Stimulated activated CD4-positive, alpha-beta T cell treated with anti-CD3 and anti-CD28 coated beads, Interleukin-4, amount 100 ng/mL, for 4 hours (primary cell): Measurements from ENCODE around the gene HSD17B11.
"Not testable (repeated sequence)": the region's sequence is repeated elsewhere in the genome, so short reads cannot be mapped to it uniquely, and the experiment has no call there.

Experiments used
- DNase-seq, 2 experiments: peaks; one replicate each; pipeline ENCODE4 v3.0.0-alpha.2; 2020

The HSD17B11 gene

DNA sequence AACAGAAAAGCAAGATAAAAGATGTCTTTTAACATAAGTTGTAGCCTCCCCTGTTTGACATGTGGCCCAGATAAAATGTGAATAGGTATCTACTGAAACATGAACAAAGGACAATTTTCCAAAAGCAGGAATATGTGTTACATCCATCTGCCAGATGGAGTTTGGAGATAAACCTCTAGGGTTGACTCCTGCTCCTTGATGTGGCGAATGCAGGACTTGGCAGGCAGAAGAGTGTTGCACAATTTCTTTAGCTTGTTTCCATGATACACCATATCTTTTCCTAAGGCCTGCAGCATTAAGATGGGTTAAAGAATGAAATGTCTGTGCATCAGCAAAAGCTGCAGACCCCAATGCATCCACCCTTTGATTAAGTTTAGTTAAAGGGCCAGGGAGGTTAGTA, 12.7 kb upstream of the HSD17B11 start:
- not testable (repeated sequence) for DNase-seq

DNA sequence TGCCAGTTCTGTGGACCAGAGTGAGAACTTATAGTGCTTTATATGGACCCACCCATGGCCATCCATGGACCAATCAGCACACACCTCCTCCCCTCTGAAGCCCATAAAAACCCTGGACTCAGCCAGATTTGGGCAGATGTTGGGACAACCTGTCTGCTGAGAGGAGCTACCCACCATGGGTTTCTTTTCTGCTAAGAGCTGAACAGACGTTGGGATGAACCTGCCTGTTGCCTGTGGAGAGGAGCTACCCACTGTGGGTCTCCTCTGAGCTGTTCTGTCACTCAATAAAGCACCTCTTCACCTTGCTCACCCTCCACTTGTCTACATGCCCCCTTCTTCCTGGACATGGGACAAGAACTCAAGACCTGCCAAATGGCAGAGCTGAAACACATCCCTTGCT, 9.0 kb upstream of the HSD17B11 start:
- no peak for DNase-seq

DNA sequence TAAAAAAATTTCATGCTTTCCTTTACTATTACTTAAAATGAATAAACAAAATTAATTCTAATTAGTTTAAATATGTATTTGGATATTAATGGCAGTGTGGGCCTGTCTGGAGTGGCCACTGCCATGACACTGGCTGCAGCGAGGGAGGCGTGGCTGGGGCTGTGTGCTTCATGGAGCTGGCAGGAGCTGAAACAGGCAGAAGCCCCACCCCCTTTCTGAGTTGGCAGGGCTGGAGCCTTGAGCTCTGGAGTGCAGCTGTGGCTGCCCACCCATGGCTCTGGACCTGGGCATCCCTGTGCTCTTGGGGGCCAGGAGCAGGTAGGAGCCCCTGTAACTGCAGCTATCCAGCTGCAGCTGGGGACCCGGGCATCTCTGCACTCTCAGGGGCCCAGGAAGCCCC, 8.2 kb upstream of the HSD17B11 start:
- DNase-seq, result no peak

DNA sequence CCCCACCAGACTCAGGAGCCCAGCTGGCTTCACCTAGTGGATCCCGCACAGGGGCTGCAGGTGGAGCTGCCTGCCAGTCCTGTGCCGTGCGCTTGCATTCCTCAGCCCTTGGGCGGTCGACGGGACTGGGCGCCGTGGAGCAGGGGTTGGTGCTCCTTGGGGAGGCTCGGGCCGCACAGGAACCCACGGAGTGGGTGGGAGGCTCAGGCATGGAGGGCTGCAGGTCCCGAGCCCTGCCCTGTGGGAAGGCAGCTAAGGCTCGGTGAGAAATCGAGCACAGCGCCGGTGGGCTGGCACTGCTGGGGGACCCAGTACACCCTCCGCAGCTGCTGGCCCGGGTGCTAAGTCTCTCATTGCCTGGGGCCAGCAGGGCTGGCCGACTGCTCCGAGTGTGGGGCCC, 4.9 kb upstream of the HSD17B11 start:
- not testable (repeated sequence) for DNase-seq

DNA sequence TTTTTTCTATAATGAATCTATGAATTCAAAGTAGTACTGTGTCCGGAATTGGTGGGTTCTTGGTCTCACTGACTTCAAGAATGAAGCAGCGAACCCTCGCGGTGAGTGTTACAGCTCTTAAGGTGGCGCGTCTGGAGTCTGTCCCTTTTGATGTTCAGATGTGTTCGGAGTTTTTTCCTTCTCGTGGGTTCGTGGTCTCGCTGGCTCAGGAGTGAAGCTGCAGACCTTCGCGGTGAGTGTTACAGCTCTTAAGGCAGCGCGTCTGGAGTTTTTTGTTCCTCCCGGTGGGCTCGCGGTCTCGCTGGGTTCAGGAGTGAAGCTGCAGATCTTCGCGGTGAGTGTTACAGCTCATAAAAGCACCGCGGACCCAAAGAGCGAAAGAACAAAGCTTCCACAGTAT, 4.1 kb upstream of the HSD17B11 start:
- DNase-seq, result not testable (repeated sequence)

DNA sequence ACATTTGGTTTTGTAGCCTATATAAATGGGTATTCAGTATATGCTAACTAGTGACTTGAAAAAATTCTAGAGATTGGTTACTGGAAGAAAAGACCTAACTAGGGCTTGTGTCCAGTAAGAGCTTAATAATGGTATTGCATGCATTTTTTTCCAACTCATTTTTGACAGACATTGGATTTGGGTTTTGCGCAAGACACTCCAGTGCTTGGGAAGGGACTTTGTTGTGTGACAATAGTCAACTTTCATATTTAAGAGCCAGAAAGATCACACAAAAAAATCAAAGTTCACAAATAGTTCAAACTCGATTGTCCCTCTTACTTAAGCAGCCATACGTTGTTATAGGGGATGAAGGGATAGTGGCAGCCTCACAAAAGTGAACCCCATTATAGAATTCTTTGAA, 1.2 kb upstream of the HSD17B11 start:
- no peak for DNase-seq

DNA sequence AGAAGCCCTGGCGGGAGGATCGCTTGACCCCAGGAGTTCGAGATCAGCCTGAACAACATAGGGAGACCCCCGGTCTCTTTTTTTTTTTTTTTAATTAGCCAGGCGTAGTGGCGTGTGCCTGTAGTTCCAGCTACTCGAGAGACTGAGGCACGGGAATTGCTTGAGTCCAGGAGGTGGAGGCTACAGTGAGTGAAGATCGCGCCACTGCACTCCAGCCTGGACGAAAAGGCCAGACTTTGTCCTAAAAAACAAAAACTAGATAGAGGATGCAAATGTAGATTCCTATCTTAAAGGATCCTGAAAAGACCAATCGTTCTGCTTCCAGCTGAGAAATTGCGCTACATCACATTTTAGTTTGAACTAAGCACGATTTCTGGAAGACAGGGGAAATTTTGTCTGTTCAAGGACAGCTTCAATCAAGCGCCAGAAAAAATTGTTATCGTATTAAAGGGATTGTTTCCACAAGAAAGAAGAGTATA, 627 bp upstream of the HSD17B11 start:
- DNase-seq, result peak in 1 of 2 experiments; percentile 3

DNA sequence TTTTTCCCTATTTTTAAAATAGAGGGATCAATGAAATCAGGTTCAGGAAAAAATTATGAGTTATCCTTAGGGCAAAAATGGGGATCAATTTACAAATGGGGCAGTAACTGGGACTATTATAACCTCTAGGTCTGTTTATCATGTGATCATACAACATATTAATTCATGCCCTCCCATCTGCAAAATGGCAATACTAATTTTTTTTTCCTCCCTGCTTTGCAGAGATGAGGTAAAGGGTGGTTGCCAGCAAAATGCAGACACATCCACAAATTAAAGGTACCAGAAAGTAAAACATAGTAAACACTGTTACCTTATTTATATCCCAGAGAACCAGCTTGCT, 467 bp downstream of the HSD17B11 start:
- DNase-seq, result no peak

DNA sequence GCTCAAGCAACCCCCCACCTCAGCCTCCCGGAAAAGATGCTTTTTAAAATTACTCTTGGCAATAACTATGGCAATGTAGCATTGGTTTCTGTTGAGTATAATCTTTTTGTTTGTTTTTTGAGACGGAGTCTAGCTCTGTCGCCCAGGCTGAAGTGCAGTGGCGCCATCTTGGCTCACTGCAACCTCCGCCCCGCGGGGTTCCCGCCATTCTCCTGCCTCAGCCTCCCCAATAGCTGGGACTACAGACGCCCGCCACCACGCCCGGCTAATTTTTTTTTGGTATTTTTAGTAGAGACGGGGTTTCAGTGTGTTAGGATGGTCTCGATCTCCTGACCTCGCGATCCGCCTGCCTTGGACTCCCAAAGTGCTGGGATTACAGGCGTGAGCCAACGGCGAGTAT, 933 bp downstream of the HSD17B11 start:
- DNase-seq, result not testable (repeated sequence)

DNA sequence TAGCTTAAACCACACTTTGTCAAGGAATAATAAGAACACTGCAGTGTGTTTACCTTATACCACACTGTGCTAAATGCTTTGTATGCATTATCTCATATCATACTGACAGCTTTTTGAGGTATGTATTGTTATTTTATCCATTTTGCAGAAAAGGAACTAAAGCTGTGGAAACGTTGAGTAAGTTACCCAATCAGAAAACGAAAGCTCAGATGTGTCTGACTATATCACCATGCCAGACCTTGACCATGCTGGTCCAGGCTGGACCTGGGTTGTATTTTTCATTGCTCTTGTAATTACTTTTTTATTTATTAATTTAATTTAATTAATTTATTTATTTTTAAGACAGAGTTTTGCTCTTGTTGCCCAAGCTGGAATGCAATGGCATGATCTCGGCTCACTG, 2.1 kb downstream of the HSD17B11 start:
- no peak for DNase-seq

DNA sequence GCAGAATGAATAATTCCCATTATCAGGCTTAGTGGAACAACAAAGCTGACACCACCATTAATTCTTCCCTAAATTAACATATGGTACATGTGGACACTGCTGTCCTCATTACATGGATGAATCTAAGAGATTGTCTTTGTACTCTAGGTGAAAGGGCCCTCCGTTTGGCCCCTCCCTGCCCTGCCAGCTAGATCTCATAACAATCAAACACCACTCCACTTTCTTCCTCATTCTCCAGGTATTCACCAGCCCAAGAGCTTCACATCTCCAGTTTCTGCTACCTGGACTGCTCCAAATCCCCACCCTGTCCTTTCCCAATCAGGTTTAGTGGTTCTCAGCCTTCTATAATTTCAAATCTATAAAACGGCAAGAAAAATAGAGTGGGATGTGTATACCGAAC, 3.8 kb downstream of the HSD17B11 start:
- DNase-seq, result no peak

DNA sequence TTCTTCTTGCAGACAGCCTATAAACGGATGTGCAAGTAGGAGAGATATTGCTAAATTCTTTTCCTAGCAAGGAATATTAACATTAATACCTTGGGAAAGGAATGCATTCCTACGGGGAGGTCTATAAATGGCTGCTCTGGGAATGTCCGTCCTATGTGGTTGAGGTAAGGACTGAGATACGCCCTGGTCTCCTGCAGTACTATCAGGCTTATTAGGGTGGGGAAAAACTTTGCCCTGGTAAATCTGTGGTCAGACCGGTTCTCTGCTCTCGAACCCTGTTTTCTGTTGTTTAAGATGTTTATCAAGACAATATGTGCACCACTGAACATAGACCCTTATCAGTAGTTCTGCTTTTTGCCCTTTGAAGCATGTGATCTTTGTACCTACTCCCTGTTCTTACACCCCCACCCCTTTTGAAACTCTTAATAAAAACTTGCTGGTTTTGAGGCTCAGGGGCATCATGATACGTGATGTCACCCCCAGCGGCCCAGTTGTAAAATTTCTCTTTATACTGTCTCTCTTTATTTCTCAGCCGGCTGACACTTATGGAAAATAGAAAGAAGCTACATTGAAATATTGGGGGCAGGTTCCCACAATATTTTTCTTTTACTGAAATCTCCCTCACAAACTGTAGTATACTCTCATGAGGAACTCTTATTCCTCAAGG, 6.4 kb downstream of the HSD17B11 start:
- not testable (repeated sequence) for DNase-seq

DNA sequence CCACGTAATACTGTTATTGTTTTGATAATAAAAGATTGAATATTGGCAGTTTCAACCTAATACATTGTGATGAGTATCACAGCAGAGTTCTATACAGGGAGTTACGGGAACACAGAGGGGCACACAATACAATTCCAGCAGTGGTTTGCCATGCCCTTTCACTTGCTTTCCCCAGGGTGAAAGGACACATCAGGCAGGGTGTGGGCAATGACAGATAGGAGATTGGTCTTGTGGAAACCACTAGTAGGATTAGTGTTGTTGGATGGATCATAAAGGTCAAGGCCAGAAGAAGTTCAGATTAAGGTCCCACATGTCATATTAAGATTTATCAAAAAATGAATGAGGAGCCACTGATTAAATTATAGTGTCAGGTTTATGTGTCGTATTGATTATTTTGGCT, 8.1 kb downstream of the HSD17B11 start:
- DNase-seq, result no peak

DNA sequence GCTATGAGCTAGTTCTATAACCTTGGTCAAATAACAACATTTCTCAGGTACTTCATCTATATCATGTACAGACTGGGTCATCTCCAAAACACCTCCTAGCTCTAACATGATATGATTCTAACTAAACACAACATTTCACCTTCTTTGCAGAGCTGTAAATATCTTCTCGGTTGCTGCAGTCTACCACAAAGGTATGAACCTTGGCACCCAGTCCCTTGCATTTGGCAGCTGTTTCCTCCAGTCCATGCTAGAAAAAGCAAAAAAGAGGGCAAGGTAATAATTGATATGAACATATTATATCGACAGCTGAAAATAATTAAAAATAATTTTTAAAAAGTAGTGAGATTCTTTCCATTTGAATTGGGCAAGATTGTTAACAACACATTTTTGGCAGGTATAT, 8.9 kb downstream of the HSD17B11 start:
- no peak for DNase-seq

DNA sequence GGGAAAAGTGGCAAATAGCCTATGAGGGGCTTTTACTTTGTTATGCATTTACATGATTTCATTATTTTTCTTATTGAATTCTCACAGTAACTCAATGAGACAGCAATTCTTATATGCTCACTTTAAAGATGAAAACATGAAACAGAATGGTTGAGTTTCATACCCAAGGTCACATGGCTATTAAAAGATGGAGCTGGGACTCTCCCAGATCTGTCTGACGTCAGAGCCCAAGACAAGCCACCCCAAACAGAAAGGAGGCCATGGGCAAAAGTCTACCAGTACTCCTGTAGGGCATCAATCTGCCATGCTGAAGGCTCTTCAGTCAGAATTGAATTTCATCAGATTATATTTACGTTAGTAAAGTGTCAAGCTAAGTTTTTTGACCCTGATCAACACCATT, 13.2 kb downstream of the HSD17B11 start:
- DNase-seq, result no peak

DNA sequence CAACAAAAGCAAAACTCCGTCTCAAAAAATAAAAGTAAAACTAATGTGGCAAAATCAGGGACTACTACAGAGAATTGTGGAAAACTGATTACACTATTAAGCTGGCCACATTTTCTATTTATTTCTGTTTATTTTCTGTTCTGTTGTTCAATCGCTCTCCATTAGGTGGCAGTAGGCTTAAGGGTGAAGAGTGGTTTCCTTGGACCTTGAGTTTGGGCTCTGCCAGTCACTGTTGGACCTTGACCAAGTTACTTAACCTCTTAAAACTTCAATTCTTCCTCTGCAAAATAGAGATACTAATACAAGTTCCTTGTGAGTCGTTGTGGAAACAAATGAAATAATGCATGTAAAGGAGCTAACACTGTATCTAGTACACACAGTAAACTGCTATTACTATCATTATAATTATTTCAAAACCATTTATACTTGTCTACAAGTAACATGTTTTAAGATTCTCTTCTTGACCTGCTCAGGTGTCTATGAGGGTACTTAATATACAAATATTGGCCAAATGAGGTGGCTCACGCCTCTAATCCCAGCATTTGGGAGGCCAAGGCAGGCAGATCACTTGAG, 15.2 kb downstream of the HSD17B11 start:
- DNase-seq, result no peak

DNA sequence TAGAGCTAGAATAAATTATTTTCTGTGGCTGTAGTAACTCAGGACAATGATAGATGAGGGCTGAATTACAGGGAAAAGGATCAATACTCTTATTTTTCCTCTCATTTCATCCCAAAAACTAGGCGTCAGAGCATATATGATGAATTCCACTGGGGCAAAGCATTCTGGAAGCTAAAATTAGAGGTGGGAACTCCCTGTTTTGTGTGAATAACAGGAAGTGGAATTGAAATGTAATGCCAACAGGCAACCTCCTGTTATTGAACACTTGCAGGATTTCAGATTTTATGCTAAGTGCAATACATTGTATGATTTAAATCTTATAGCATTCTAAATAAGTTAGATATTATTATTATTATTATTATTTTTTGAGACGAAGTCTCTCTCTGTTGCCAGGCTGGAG, 20.9 kb downstream of the HSD17B11 start:
- no peak for DNase-seq

DNA sequence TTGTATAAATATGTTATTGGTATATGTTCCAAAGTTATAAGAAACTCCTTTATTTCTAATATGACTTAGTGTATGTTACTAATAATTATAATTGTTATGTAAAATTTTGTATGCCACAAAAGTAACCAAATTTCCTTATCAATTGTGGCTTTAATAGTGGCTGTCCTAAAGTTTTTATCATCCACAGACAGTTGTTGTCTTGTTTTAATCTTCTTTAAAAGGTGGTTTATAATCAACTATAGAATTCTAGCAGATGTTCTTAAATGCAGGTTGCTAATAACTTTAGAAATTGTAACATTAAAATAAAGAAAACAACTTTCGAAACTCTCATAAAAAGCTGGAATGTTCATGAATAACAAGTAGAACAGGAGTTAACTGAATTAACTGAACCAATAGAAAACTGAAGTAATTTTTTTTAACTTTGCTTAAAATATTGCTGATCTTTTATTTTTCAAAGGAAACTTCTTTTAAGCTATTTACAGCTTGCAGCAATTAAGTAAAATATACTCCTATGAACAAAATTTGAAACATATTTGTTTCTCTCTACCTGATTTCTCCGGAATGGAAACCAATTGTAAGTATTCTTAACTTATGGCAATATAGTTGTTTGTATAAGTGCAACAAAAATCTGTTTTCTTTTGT, 24.3 kb downstream of the HSD17B11 start:
- DNase-seq, result no peak

DNA sequence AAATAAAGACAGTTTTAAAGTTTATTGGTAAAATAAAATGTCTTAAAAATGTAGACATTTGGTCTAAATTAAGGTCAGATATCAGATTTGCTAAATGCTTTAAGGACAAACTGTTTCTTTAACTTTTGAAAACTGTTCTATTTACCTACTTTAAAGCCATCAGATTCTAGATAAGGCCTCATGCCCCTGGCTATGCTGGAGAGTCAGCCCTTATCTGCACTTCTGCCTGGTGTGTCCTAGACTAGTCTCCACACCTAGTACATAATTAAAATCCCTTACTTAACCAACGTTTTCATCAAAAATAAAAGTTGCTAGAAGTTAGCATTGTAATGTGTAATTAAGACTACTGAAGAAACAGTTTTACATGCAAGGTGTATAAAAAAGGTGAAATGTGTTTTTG, 25.6 kb downstream of the HSD17B11 start:
- no peak for DNase-seq

DNA sequence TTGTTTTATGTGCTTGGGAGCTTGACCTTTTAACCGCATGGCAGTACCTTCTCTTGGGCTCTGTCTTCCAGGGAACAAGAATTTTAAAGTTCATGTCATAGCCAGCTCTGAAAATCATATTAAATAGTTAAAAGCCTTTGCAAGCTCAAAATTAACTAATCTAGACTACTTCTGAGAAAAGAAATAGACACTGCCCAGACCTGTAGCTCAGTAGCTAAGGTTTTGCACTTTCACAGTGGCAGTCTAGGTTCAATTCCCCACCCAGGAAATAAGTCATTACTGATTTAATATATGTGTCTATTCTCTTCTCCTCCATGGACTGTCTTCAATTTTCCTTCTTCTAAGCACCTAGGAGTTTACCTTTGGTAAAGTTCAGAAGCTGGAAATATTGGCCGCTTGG, 27.4 kb downstream of the HSD17B11 start:
- no peak for DNase-seq

DNA sequence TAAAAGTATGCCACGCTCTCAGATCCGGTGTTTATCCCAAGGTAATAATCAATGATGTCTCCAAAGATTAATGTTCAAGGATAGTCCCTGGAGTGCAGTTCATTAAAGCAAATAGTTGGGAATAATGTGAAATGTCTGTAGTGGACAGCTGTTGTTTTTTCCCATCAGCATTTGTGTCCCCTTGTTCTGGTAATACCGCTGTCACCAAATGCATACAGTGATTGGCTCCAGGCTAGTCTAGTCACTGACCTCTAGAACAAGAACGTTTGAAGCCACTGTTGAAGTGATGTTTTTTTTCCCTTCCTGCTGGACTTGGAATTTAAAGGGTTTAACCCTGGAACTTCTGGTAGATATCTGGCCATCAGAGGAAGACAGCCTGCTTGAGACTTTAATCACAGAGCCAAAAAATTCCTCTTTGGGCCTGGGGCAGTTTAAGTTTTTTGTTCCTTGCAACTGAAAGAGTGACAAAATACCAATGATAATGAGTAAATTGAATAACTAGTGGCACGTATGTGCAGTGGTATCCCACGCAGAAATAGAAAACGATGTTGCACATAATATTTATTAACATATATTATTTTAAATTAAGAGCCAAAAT, 30.6 kb downstream of the HSD17B11 start:
- no peak for DNase-seq

DNA sequence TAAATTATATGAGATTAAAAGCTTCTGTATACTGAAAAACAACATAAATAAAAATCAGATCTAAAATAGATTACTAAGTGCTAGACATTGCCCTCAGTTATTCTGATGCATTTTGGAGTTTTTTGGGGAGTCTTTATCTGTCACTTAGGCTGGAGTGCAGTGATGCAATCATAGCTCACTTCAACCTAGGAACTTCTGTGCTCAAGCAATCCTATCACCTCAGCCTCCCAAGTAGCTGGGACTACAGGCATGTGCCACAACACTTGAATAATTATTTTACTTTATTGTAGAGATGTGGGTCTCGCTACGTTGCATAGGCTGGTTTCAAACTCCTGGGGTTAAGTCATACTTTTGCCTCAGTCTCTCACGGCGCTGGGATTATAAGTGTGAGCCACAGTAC, 31.7 kb downstream of the HSD17B11 start:
- DNase-seq, result no peak

DNA sequence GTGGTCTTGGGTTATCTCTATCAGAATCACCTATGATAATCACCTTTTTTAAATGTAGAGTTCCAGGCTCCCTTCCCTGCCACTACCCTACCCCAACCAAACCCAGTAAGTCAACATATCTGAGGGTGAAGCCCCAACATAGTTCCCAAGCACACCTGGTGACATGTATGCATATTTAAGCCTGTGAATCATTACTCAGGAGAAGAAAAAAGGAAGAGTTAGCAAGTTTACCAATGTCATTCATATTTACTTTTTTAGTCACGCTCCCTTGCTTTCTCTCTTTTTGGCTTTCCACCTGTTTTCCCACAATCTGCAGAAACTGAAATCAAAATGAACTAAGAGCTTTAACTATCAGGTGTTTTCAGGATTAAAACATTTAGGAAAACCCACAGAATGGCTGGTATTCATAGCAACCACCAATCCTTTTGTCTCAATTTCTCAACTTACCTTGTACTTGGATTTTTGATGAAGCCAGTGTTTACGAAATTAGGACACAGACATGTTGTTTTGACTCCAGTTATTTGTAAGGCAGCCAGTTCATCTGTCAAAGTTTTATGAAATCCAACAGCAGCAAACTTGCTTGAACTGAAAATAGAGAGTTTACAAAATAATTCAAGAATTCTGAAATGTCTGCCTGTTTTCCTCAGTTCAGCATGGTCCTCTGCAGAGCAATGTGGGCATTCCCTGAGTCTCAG, 34.0 kb downstream of the HSD17B11 start:
- DNase-seq, result no peak
